ENCODE data around the gene PLA2G12A.
A peak's percentile ranks its signal among the peaks of the same experiment; 100 is the strongest.
"Not testable (repeated sequence)": the region's sequence is repeated elsewhere in the genome, so short reads cannot be mapped to it uniquely, and the experiment has no call there.

PLA2G12A gene

DNA sequence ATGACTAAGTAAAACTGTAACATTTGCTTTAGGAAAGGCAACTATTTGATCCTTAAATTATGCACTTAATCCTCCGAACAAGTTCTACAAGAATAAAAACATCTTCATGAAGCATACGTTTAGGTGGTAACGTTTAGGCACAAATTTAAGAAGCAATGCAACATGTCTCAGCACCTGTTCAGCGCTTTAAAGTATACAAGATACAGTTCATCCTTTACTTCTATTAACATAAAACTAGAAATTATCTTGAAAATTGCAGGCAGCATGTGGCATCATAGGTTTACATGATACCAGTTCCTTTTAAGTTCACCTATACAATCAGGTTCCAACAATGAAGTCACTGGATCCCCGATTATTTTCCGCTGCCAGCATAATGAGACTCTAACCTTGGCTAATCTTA is 1.5 kb downstream of the PLA2G12A start:
- no peak for DNase-seq

DNA sequence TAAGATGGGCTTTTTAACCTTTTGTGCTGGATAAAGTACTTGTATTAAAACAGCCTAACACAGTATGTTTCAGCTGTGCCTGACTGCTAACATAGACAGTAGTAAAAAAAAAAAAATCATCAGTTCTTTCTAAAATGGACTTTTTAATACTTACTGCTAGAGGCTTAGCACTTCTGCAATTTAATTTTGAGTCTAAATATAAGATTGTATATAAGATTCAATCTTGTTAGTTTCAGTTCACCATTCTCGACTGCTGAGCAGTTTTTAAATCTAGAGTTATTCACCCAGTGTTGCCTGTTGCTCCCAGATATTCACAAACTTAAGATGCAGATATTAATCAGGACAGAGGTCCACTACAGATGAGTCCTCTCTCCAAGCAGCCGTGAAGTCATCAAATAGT is 6.8 kb downstream of the PLA2G12A start:
- no peak for DNase-seq

DNA sequence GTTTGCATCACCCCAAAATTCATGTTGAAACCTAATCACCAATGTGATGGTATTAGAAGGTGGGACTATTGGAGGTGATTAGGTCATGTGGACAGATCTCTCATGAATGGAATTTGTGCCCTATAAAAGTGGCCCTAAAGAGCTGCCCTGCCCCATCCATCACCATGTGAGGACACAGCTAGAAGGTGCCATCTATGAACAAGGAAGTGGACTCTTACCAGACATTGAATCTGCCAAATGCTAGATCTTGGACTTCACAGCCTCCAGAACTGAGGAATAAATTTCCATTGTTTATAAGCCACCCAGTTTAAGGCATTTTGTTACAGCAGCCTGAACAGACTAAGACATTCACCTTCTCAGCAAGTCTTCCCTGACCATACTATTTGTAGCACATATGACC is 7.5 kb downstream of the PLA2G12A start:
- DNase-seq, result no peak

DNA sequence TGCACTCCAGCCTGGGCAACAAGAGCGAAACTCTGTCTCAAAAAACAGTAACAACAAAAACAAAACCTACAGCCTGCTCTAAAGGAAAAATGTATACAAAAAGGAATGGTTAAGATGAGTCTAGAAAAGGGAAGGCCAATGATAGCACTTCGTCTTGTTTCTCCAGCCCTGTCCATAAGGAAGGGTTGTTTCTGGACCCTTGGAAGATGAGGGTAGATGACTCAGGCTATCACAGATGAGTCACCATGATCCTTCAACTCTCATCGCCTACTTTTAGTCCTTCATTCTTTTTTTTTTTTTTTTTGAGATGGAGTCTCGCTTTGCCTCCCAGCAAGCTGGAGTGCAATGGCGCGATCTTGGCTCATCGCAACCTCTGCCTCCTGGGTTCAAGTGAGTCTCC is 8.8 kb downstream of the PLA2G12A start:
- DNase-seq, result no peak

DNA sequence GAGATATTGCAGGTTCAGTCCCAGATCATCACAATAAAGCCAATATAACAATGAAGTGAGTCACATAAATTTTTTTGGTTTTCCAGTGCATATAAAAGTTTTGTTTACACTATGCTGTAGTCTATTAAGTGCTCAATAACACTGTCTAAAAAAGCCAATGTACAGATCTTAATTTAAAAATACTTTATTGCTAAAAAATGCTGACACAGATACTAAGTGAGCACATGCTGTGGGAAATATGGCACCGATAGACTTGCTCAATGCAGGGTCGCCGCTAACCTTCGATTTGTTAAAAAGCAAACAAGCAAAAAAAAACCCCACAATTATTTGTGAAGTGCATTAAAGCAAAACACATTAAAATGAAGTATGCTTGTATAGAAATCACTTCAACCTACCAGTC is 10.3 kb downstream of the PLA2G12A start:
- DNase-seq, result no peak

DNA sequence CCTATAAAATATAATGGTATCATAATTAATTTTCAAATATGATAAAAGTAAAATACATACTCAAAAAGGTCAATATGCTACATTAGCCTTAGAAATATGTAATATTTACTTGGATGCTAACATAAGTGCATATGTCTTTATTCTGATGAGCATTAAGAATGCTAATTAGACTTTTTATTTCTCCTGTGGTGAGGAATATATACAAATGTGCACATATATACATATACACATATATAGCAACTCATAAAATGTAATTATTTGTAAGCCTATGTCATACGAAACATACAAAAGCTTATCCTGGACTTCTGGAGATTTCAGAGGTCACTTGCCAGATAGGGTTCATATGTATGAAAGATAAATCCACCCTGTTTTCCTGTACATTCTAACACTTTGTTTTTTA is 11.1 kb downstream of the PLA2G12A start:
- DNase-seq, result no peak

DNA sequence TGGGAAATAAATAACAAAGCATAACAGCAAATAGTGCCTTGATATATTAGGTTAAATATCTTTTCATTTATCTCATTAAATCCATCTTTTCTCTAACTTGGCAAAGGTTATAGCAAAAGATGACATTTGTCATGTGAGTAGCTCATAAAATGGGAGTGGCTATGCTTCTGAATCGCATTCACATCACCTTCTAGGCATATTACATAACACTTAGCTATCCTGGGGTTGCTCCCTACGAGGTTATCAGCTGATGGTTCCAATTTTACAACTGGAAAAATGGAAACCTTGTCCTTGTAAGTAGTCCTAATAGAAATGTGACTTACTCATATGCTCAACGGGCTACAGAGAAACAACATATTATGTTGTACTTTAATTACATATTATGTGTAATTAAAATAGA is 16.4 kb downstream of the PLA2G12A start:
- no peak for DNase-seq

DNA sequence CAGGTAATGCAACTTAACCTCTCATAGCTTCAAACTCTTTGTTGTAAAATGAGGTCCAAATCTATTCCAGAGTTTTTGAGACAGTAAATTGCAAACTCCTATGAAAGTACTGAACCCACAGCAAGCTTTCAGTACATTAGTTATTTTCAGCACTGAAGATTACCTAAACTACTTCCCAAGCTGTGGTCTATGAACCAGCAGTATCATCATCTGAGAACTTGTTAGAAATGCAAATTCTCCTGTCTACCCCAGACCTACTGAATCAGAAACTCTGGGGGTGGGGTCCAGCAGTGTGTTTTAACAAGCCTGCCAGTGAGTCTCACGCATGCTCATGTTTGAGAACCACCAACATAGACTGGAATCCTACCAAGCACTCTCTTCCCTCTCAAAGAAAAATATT is 20.9 kb downstream of the PLA2G12A start:
- DNase-seq, result no peak

DNA sequence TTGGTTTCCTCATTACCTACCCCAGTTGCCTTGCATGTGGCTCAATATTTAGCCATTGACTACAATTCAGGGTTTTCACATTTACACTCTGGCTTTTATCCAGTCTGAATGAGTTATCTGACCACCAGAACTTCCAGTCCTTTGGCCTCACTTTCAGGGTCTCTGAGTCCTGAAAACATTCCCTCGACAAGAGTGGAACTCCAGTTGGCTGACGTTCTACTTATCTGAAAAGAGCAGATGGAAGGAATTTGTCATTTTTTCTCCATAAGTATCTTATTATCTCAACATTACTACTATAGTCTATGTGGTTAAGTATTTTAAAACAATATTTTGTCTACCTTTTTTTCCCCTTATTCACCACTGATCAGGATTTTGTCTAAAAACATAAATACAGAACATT is 21.4 kb downstream of the PLA2G12A start:
- no peak for DNase-seq

DNA sequence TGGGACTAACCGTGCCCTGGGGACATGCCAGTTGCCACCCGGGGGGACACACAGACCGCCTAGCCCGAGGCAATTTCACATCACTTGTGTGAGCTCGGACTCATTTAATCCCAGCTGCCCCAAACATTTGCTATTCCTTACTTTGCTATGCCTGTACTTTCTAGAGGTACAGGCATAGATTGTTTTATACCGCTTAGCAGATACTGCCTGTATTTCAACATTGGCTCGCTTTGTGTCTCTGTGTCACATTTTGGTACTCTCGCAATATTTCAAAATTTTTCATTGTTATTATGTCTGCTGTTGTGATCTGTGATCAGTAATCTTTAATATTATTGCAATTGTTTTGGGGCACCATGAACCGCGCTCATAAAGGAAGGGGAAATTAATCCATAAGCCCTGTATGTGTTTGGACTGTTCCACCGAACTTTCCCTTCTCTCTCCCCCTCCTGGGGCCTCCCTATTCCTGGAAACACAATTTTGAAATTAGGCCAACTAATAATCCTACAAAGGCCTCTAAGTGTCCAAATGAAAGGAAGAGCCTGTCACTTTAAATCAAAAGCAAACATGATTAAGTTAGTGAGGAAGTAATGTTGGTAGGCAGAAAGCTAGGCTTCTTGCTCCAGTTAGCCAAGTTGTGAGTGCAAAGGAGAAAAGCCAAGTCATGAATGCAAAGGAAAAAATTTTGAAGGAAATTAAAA is 26.1 kb downstream of the PLA2G12A start:
- DNase-seq, result no peak

DNA sequence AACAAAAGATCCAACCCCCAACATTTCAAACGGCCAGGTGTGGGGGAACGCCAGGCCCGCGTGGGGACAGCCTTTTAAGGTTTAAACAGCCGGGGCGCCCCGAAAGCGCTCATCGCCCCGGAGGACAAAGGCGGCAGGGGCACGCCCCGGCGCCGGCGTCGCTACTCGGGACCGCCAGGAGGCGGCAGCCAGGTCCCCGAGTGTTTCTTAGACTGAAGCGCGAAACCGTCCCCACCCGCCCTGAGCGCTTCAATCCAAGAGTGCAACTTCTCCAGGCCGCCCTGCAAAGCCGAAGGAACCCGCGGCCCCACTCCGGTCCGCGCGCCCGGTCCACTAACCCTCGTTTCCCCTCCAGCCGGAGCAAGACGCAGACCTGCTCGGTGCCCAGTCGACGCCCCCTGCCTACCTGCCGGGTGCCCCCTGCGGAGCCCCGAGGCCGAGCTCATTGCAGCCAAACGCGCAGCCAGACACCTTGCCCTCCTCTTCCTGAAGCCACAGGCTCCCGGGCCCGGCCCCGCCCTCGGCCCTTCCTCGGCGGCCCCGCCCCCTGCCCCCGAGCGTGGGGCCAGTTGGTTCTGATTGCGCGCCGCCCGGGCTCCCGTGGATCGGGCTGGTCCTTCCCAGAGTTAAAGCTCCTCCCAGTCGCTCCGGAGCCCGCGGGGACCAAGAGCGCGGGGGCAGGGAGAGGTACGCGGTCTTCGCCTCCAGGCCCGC is 26.8 kb downstream of the PLA2G12A start, which contains the start of gene CASP6:
CASP6 (minus strand) TSS at position 496 of the 714 bp plus-strand sequence; CDS start at position 446, 50 bp downstream.
- peak; percentile 79 for DNase-seq

DNA sequence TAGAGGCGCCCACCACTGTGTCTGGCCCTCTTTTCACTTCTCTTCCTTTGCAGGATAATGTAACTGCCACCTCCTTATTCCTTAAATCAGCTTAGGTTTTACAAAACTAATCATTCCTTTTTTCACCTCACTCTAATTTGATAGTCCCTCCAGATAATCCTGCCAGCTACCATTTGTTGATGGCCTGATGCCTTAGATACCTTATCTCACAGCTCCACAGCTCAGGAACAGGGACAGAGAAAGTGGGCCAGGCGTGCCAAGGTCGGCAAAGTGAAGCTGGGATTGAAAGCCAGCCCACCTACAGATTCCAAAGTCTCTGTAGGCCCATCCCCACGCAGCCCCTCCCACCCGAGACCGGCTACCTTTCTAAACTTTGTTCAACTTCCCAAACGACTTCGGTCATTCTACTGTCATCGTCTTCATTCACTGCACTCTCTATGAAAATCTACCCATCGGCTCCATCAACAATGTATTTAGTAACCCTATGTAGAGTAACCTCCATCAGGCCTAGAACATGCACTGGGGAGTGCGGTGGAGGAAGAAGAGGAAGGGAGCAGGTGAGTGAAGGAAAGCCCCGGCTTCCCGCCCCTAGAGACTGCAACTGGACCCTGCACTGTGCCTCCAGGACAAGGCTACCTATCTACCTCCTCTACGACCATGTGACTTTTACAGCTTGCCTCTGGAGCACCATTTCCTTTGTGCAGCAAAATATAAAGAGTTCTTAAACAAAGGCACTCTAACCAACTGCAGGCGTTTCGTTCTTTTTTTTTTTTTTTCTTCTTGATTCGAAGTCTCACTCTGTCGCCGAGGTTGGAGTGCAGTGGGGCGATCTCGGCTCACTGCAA is 28.1 kb downstream of the PLA2G12A start:
- no peak for DNase-seq

DNA sequence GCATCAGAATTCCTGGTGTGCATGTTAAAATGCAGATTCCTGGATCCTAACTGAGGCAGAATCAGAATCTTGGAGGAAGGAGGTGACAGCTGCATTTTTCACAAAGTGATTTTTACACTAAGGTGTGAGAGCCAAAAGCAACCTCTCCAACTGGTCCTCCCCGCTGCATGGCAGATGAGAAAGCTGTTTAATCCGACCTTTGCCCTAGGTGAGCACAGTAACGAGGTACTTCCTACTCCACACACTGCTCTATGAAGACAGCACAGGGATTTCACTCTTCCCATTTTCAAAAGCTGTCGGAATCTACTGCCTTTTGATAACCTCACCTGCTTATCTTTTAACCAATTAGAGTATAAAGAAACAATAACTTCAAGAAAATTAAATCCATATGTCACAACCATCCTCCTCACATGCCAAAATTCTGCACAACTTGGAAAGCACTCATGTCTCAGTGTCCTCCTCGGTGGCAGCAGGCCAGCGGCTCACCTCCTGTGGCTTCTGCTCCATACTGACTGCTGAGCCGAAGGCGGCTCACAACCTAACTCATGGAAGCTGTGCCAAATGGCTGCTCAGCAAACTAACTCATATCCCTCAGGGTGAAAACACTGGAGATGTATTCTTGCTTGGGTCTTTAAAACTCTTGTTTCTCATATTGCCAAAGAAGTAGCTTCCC is 30.2 kb downstream of the PLA2G12A start:
- DNase-seq, result no peak

DNA sequence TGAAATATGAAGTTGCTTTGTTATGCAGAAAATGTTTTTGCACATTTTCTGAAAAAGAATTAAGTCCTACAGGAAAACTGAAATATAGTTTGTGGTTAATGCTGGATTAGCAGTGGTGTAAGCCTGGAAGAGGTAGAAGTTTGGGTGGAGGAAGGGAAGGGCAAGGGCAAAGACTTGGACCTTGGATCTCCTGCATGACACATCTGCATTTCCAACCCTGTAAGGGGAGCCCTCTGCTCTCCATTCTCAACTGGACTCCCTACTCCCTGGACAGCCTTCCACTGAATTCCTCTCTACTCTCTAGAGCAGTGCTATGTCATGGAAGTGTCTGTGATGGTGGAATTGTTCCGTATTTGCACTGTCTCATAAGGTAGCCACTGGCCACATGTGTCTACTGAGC is 31.2 kb downstream of the PLA2G12A start:
- no peak for DNase-seq

DNA sequence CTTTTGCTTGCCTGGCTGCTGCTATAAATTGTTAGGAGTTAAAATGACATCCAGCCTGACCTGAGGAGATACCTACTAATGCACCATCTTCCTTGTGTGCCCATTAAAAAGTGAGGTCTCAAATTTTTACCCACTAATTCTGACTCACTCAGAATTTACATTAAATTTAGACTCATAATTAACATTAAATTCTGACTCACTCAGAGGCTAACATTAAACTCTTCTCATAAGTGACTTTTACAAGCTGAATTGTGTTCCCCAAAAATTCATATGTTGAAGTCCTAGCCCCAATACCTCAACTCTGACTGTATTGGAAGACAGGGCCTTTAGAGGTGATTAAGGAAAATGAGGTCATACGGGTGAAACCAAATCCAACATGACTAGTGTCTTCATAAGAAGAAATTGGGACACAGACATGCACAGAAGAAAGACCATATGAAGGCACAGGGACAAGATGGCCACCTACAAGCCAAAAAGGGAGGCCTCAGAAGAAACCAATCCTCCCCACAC is 38.4 kb downstream of the PLA2G12A start:
- no peak for DNase-seq

DNA sequence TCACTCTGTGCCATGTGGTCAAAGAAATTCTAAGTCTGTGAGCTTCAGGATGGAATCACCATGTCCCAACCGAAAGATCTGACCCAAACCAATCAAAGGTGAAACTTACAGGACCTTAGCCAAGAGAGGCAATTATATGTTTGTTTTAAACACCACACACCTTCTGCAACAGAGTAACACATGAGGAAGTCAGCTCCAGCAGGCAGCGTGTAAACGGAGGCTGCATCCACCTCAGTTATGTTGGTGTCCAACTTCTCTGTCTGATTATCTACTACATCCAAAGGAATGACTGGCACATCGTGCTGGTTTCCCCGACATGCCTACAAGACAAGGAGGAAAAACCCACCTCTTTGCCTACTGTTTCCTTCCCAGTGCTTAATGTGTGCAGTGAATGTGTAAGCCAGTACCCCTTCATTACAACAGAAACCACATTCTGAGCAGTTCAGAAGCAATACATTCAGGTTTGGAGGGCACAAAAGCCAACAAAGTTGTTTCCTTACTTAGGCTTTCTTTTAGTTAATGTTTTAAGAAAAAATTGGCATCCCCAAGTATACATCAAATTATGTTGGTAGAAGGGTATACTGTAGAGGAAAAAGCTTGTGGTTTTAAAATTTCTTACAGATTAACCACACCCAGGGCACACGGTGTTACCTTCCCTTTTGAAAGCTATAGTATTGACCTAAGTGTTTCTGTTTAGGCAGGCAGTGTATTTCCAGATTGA is 39.0 kb downstream of the PLA2G12A start:
- DNase-seq, result peak; percentile 36

DNA sequence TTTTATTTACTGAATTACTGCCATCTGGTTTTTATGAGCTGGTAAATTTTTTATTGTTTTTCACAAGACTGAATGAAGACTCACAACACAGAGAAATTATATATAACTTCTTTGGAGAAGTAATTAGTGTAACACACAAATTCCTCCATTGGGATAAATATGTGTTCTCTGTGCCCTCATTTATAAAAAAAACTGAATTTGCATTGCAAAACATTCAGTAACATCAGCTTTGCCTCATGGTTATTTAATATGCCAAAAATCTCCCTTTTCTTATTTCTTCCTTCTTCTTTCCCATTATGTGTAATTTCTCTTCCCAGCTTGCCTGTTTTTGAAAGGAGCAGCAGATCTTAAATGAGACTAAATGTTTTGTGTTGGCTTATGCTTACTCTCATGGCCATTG is 45.1 kb downstream of the PLA2G12A start:
- DNase-seq, result no peak

DNA sequence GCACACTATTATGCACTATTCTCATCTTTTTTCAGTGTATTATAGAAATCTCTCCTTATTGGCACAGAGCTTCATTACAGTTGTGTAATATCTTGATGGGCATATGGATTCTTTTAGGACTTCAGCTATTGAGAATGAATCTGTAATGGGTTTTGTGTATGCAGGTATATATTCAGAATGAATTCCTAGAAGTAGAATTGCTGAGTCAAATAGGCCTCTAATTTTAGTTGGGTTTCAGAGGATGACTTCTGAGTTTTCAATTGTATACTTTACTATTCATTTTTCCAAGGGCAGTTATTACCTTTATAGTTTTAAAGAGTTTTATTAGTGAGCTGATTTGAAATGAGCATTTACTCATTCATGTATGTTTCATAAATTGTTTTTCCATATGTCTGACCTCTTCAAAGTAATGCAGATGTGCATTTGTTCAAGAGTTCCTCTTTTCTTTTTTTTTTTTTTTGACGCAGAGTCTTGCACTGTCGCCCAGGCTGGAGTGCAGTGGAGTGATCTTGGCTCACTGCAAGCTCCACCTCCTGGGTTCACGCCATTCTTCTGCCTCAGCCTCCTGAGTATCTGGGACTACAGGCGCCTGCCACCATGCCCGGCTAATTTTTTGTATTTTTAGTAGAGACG is 46.1 kb downstream of the PLA2G12A start:
- no peak for DNase-seq

DNA sequence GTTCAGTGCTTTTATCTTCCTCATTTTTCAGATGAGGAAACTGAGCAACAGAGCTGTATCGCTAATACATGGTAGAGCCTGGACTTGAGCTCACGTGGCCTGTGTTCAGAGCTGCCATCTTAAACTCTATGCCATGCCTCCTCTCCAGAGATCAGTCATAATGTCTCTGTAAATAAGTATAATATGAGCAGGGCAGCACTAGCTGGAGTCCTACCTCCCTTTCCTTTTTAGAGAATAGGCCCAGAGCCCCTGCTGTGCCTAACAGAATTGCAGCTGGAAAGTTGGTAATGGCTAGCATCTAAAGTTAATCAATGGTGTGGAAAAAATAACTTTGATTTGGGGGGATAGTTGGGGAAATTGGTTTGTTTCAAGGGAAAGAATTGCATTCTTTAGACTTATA is 47.0 kb downstream of the PLA2G12A start:
- no peak for DNase-seq

DNA sequence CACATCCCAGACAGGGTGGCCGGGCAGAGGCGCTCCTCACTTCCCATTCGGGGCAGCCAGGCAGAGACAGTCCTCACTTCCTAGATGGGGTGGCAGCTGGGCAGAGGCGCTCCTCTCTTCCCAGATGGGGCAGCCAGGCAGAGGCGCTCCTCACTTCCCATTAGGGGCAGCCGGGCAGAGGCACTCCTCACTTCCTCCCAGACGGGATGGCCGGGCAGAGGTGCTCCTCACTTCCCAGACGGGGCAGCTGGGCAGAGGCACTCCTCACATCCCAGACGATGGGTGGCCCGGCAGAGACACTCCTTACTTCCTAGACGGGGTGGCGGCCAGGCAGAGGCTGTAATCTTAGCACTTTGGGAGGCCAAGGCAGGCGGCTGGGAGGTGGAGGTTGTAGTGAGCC is 50.9 kb downstream of the PLA2G12A start:
- not testable (repeated sequence) for DNase-seq

DNA sequence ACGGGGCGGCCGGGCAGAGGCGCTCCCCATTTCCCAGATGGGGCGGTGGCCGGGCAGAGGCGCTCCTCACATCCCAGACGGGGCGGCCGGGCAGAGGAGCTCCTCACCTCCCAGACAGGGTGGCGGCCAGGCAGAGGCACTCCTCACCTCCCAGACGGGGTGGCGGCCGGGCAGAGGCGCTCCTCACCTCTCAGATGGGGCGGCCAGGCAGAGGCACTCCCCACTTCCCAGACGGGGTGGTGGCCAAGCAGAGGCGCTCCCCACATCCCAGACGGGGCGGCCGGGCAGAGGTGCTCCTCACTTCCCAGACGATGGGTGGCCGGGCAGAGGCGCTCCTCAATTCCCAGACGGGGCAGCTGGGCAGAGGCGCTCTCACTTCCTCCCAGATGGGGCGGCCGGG is 51.4 kb downstream of the PLA2G12A start:
- DNase-seq, result not testable (repeated sequence)

DNA sequence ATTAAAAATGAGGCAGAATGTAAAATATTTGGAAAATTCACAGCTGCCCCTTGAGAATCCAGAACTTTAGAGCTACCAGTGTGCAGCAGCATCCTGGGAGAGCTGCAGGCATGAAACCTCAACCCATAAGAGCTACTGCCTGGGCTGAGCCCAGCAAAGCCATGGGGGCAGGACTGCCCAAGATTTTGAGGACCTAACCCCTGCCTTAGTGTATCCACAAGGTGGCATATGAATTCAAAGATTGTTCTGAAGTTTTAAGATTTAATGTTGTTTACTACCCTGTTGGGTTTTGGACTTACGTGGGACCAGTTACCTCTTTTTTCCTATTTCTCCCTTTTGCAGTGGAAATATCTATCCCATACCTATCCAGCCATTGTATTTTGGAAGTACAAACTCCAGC is 53.0 kb downstream of the PLA2G12A start:
- no peak for DNase-seq

Data from CD4-positive, alpha-beta T cell treated with Interleukin-12 subunit alpha and Interleukin-12 subunit beta, for 1 hour (primary cell).